RWPE1 (cell line): Measurements from ENCODE around the gene TMEM213.
"Not testable (repeated sequence)": the region's sequence is repeated elsewhere in the genome, so short reads cannot be mapped to it uniquely, and the experiment has no call there.

ENCODE experiments used
- CTCF ChIA-PET: fragments of 350-600 bp; sonication (Branson Sonifier 250); formaldehyde crosslinking; extraction: SDS; loops from one replicate; lab custom pipeline; 2021; lab: Yijun Ruan, JAX
- POLR2A ChIA-PET: fragments of 400-600 bp; formaldehyde crosslinking; extraction: SDS; loops from one replicate; lab custom pipeline; 2020; ENCODE audit warnings: antibody characterized with exemption; ENCODE audit not compliant: low non-redundant PET; lab: Yijun Ruan, JAX
- DNase-seq: peaks from one replicate; pipeline ENCODE4 v3.0.0; 2012; ENCODE audit warnings: low spot score
- H3K27ac ChIP-seq: fragments of 450-650 bp; 2 replicates; pipeline ENCODE4 v1.5.1; 2017
- TF ChIP-seq, protein P1 (sequence below): fragments of 450-650 bp; conservative IDR thresholded peaks from 2 replicates; pipeline ENCODE4 v1.5.1; 2017; ENCODE audit warnings: low read depth, mild to moderate bottlenecking

TMEM213 gene

DNA sequence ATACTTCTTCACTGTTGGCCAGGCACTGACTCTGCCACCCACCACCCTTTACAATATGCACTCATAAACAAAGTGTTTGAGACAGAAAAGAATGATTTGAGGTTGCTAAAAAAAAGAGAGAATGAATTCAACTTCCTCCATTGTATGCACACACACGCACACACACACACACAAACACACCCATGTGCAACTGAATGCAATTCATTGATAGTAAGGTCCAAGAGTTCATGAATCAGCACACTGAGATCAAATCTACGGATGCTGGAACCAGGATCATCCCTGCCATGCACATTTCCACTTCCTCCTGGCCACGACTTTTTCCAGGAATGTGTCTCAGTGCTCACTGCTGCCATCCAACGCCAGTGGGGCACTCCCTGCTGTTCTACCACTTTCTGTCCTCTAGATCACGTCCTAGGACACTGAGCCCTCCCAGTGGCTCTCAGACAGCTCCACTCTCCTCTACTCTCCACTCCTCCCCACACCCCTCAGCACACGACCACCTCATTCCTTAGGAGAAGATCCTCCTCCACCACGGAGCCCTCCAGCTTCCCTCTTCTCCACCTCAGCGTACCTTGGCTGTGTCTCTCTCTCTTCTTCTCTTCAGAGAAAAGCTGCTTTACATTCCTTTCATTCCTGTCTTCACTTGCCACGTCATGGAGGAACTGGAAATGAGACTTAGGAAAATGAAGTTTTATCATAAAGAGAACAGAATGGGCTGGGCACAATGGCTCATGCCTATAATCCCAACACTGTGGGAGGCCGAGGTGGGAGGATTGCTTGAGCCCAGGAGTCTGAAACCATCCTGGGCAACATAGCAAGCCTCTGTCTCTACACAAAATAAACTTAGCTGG, 12.0 kb upstream of the TMEM213 start:
- H3K27ac ChIP-seq: no peak overlapping the region
- CTCF ChIA-PET: no interaction called here
- TF ChIP-seq, protein P1, sequence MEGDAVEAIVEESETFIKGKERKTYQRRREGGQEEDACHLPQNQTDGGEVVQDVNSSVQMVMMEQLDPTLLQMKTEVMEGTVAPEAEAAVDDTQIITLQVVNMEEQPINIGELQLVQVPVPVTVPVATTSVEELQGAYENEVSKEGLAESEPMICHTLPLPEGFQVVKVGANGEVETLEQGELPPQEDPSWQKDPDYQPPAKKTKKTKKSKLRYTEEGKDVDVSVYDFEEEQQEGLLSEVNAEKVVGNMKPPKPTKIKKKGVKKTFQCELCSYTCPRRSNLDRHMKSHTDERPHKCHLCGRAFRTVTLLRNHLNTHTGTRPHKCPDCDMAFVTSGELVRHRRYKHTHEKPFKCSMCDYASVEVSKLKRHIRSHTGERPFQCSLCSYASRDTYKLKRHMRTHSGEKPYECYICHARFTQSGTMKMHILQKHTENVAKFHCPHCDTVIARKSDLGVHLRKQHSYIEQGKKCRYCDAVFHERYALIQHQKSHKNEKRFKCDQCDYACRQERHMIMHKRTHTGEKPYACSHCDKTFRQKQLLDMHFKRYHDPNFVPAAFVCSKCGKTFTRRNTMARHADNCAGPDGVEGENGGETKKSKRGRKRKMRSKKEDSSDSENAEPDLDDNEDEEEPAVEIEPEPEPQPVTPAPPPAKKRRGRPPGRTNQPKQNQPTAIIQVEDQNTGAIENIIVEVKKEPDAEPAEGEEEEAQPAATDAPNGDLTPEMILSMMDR: no peak
- DNase-seq: no peak
- POLR2A ChIA-PET: no interaction called here

DNA sequence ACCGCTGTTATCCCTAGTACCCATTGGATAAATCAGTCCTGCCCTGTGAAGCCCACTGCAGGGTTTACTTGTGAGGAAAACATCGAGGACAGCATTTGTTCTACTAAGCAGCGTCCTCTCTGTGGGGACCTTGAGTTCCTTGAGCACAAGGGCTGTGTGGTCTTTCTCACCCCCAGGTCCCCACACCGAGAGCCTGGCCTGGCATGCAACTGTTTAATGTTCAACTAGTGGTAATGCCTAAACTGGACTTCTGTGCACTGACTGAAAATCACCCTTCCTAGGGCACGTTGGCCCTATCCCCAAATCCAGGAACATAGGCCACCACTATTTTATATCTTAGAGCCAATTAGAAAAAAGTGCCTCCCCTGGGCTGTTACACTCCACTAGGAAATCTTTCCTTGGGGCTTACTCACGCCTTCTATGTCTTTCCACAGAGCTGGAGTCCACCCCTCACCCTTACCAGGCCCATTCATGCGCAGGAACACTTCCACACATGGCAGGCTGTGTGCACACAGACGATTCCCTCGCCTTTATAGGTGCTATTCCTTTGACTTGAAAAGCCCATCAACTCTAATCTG, 1.7 kb upstream of the TMEM213 start:
- ChIA-PET CTCF (no interaction called here), POLR2A (no interaction called here)
- no peak for DNase-seq
- no peak overlapping the region for H3K27ac ChIP-seq
- TF ChIP-seq, protein P1: no peak

DNA sequence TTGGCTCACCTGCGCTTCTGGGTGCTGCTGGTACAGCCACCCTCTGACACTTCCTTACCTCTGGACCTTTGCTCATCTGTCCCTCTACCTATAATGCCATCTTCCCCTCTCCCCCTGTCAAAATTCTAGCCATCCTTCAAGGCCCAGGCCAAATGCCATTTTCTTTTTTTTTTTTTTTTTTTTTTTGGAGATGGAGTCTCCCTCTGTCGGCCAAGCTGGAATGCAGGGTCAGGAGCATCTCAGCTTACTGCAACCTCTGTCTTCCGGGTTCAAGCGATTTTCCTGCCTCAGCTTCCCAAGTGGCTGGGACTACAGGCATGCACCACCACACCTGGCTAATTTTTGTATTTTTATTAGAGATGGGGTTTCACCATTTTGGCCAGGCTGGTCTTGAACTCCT, 748 bp upstream of the TMEM213 start:
- H3K27ac ChIP-seq, POLR2A ChIA-PET, DNase-seq, CTCF ChIA-PET: not testable (repeated sequence)

DNA sequence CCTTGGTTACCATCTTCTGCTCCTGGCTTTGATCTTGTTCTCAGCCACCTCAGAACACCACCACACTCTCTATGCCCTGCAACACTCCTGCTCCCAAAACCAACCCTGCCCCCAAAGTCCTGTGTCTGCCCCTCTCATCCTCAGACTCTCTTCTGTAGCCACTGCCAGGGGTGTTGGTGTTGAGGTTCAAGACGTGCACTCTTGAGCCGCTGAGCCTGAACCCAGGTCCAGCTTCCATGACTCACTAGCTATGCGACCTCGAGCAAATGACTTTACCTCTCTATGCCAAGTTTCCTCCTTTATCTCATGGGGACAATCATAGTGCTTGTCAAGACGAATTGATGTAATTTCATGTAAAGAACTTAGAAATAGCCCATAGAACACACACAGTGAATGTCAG, 1.0 kb downstream of the TMEM213 start:
- CTCF ChIA-PET: no interaction called here
- H3K27ac ChIP-seq: no peak overlapping the region
- POLR2A ChIA-PET: no interaction called here
- TF ChIP-seq, protein P1: no peak
- no peak for DNase-seq

DNA sequence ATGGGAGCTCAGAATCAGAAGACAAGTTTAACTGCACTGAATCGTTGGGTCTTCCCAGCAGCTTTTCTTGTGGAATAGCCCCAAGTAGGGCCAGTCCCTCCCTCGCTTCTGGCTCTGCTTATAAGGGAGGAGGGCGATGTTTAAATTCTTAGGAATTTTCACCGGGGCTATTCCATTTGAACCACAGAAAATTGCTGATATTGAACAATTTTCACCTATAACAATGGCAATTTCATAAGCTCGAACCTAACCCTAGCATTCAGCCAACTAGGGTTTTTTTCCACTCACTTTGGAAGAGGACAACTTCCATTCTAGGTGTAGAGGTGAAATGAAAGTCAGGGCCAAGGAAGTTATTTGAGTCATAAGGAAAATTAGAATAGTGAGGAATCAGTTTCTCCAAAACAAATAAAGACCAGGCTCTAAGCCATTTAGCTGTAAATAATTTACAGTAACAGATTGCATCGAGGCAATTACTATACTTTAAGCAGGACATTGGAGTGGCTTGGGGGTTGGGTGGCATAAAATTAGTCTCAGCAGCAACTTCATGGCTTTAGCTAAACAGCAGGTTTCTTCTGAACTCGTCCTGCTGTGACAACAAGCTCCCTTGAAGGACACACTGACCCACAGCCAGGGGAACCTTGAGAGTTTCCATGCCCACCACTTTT, 1.7 kb downstream of the TMEM213 start:
- TF ChIP-seq, protein P1: no peak
- H3K27ac ChIP-seq: no peak overlapping the region
- POLR2A ChIA-PET: no interaction called here
- CTCF ChIA-PET: no interaction called here
- no peak for DNase-seq

DNA sequence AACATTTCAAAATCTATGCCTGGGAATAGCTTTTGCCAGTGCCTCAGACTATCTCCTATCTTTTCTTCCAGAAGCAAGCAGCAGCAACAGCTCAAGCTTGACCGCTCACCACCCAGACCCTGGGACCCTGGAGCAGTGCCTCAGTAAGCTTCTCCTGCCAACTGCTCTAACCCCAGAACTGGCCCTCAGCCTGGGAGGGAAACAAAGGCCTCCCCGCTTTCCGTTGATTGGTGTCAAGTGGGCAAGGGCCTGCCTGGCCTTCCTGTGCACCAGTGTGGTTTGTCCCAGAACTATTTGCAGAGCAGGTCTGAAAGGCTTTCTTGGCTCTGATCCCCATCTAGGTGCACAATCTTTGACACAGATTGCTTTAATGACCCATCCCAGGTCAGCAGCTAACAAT, 3.5 kb downstream of the TMEM213 start:
- CTCF ChIA-PET: no interaction called here
- no peak overlapping the region for H3K27ac ChIP-seq
- TF ChIP-seq, protein P1: no peak
- no peak for DNase-seq
- POLR2A ChIA-PET: no interaction called here
